Keratinocyte (primary cell): ENCODE results near the gene SPATS2. TPM values are rescaled to one million over a fixed set of nuclear protein-coding genes. Genes with fewer than 3 reads are reported as not detected.

ENCODE experiments used
- DNase-seq: peaks from one replicate; pipeline ENCODE4 v3.0.0-alpha.2; 2011; ENCODE audit warnings: low read depth, missing footprints, low spot score
- FAIRE-seq: peaks from 2 replicates; lab custom pipeline; 2011; peaks lifted over from hg19 to GRCh38; lab: Jason Lieb, UNC
- H2AFZ ChIP-seq: 2 replicates; pipeline ENCODE4 v1.6.0; 2012; ENCODE audit warnings: low read length, control low read depth, inconsistent platforms; ENCODE audit not compliant: control insufficient read depth
- H3K27ac ChIP-seq: 2 replicates; pipeline ENCODE4 v1.5.1; 2011; ENCODE audit warnings: low read length; ENCODE audit not compliant: control insufficient read depth, insufficient read depth
- H3K27me3 ChIP-seq: 3 replicates; pipeline ENCODE4 v1.6.0; 2011; ENCODE audit warnings: low read length; ENCODE audit not compliant: control insufficient read depth, insufficient read depth; ENCODE audit errors: extremely low read depth
- H3K36me3 ChIP-seq, 2 experiments: 2 replicates in 1 of 2; 3 replicates in 1 of 2; pipeline ENCODE4 v1.5.1; 2011; ENCODE audit warnings: low read length in 2 of 2, mild to moderate bottlenecking in 1 of 2; ENCODE audit not compliant: control insufficient read depth in 2 of 2, insufficient read depth in 2 of 2; ENCODE audit errors: extremely low read depth in 1 of 2
- H3K4me1 ChIP-seq: 3 replicates; pipeline ENCODE4 v1.5.1; 2011; ENCODE audit warnings: low read length; ENCODE audit not compliant: control insufficient read depth, insufficient read depth; ENCODE audit errors: extremely low read depth
- H3K4me2 ChIP-seq: 3 replicates; pipeline ENCODE4 v1.6.0; 2011; ENCODE audit warnings: low read depth, low read length; ENCODE audit not compliant: control insufficient read depth, insufficient read depth; ENCODE audit errors: extremely low read depth
- H3K4me3 ChIP-seq, 3 experiments: fragments of 200-600 bp in 1 of 3; sonication (generic) in 1 of 3; 2 replicates in 2 of 3; 3 replicates in 1 of 3; pipeline ENCODE4 v1.5.1; 2011 to 2016; ENCODE audit warnings: low read length in 3 of 3, mild to moderate bottlenecking in 3 of 3, control low read depth in 2 of 3, inconsistent platforms in 1 of 3, low read depth in 1 of 3, mixed read lengths in 1 of 3, mixed run types in 1 of 3, moderate library complexity in 1 of 3; ENCODE audit not compliant: control insufficient read depth in 2 of 3, insufficient read depth in 2 of 3; ENCODE audit errors: extremely low read depth in 1 of 3
- H3K79me2 ChIP-seq: 2 replicates; pipeline ENCODE4 v1.6.0; 2012; ENCODE audit warnings: low read length; ENCODE audit not compliant: control insufficient read depth, insufficient read depth
- H3K9ac ChIP-seq: 3 replicates; pipeline ENCODE4 v1.6.0; 2011; ENCODE audit warnings: low read length; ENCODE audit not compliant: control insufficient read depth, insufficient read depth; ENCODE audit errors: extremely low read depth
- H3K9me1 ChIP-seq: 3 replicates; pipeline ENCODE4 v1.6.0; 2011; ENCODE audit warnings: low read length; ENCODE audit not compliant: control insufficient read depth, insufficient read depth; ENCODE audit errors: extremely low read depth
- H3K9me3 ChIP-seq: 2 replicates; pipeline ENCODE4 v1.5.1; 2012; ENCODE audit warnings: low read depth, low read length; ENCODE audit not compliant: control insufficient read depth
- H4K20me1 ChIP-seq: 3 replicates; pipeline ENCODE4 v1.6.0; 2011; ENCODE audit warnings: low read length; ENCODE audit not compliant: control insufficient read depth, insufficient read depth; ENCODE audit errors: extremely low read depth
- EZH2 ChIP-seq: IDR thresholded peaks from one replicate; pipeline ENCODE4 v1.6.1; 2012; ENCODE audit warnings: inconsistent platforms, mild to moderate bottlenecking, low read length, moderate library complexity
- dilution Hi-C: fragments of 300-500 bp; cut with MboI; formaldehyde crosslinking; loops from one replicate; pipeline ENCODE4 v1.7.0; 2020; ENCODE audit warnings: low sequenced_read_pairs; ENCODE audit not compliant: extremely low pct_ligation_motif_present
- polyA plus RNA-seq, 5 experiments: library from polyadenylated mRNA; depleted of rRNA in 3 of 5; stranded (reverse) in 3 of 5; stranded (forward) in 1 of 5; unstranded in 1 of 5; fragments of >200 nt; gene quantifications; 1 replicate in 1 of 5; 2 replicates in 3 of 5; 3 replicates in 1 of 5; pipeline versions ENCODE4 v1.2.1 to v1.2.3, GENCODE V29; 2011 to 2012; ENCODE audit warnings: missing spikeins in 2 of 5, low read depth in 1 of 5, low replicate concordance in 1 of 5
- TF ChIP-seq, protein P1 (sequence below), 3 experiments: IDR thresholded peaks in 1 of 3; conservative IDR thresholded peaks in 1 of 3; optimal IDR thresholded peaks in 1 of 3; 2 replicates in 2 of 3; 3 replicates in 1 of 3; pipeline versions ENCODE3 to v1.5.1; 2011; ENCODE audit warnings: low read length in 3 of 3, mild to moderate bottlenecking in 3 of 3, moderate library complexity in 2 of 3, control low read depth in 1 of 3, inconsistent platforms in 1 of 3; ENCODE audit not compliant: insufficient read depth in 2 of 3; ENCODE audit errors: extremely low read depth in 1 of 3

SPATS2 gene
- polyA plus RNA-seq, 1 donor (not counting 4 experiments of a cell fraction or from before 2014, with no cell fraction given): 47.9 TPM

DNA sequence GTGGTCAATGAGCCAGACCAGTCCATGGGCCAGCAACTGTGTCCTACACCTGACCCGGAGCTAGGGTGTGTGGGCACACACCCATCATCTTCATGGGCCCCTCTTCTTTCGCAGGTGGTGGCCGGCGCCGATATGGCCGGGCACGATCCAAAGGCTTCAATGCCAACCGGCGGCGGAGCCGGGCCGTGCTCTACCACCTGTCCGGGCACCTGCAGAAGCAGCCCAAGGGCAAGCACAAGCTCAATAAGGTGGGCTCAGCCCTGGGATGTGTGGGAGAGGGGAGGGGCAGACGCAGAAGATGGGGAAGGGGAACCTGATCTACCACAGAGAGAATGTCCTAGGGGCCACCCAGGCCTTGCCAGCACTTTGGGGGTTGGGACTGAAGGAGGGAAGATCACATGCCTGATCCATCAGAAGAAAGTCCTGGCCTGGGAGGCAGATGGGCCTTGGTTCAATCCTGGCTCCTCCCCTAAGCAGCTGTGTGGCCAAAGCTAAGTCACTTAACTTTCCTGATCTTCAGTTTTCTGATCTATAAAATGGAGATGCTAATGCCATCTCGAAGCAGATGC is 175.4 kb downstream of the SPATS2 start:
- no peaks in the 10 kb centered on the region for H3K9me3 ChIP-seq
- H3K4me3 ChIP-seq: no peak overlapping the region
- H3K27me3 ChIP-seq: peaks cover 28% of the 10 kb centered on the region
- H3K4me1 ChIP-seq: peaks cover 35% of the 10 kb centered on the region
- no peak overlapping the region for H3K9ac ChIP-seq
- no peaks in the 10 kb centered on the region for H4K20me1 ChIP-seq
- no peak for TF ChIP-seq EZH2
- TF ChIP-seq, protein P1, sequence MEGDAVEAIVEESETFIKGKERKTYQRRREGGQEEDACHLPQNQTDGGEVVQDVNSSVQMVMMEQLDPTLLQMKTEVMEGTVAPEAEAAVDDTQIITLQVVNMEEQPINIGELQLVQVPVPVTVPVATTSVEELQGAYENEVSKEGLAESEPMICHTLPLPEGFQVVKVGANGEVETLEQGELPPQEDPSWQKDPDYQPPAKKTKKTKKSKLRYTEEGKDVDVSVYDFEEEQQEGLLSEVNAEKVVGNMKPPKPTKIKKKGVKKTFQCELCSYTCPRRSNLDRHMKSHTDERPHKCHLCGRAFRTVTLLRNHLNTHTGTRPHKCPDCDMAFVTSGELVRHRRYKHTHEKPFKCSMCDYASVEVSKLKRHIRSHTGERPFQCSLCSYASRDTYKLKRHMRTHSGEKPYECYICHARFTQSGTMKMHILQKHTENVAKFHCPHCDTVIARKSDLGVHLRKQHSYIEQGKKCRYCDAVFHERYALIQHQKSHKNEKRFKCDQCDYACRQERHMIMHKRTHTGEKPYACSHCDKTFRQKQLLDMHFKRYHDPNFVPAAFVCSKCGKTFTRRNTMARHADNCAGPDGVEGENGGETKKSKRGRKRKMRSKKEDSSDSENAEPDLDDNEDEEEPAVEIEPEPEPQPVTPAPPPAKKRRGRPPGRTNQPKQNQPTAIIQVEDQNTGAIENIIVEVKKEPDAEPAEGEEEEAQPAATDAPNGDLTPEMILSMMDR (optimal IDR thresholded peaks at IDR 0.05 in 1 of 3, IDR thresholded peaks at IDR 0.05 in 1 of 3, conservative IDR thresholded peaks at IDR 0.05 in 1 of 3; ENCODE audit: extremely low read depth in 1 of 3, insufficient read depth in 2 of 3, low read length in 3 of 3): no peak
- no peak for FAIRE-seq
- dilution Hi-C loops: no loop called here
- H2AFZ ChIP-seq: no peak overlapping the region
- no peaks in the 10 kb centered on the region for H3K79me2 ChIP-seq
- H3K36me3 ChIP-seq: no peaks in the 10 kb centered on the region
- H3K27ac ChIP-seq: no peak overlapping the region
- DNase-seq: no peak
- H3K9me1 ChIP-seq: peaks cover 5% of the 10 kb centered on the region
- H3K4me2 ChIP-seq: no peak overlapping the region

DNA sequence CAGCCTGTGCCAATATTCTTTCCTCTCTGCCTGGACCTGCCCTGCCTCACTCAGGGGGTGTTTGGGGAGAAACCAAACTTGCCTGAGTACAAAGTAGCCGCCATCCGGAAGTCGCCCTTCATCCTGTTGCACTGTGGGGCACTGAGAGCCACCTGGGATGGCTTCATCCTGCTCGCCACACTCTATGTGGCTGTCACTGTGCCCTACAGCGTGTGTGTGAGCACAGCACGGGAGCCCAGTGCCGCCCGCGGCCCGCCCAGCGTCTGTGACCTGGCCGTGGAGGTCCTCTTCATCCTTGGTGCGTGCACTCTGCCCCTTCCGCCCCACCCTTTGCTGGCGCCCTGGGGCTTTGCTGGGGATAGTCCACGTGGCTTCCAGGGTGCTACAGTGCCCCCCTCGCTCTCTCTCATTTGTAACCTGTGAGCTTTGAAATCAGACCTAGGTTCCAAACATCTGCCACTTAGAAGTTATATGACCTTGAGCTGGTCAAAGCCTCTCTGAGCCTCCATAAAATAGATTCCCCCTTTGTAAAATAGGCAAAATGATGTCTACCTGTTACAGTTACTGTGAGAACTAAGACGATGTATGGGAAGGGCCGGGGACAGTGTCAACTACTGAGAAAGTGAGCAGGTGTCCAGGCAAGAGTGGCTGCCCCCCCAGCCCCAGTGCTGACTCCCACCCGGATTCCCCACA is 176.1 kb downstream of the SPATS2 start:
- Histone ChIP-seq H4K20me1 (no peaks in the 10 kb centered on the region), H3K9me1 (peaks cover 5% of the 10 kb centered on the region), H3K27me3 (peaks cover 27% of the 10 kb centered on the region), H3K36me3 (no peaks in the 10 kb centered on the region), H3K9me3 (no peaks in the 10 kb centered on the region), H3K4me3 (no peak overlapping the region), H3K79me2 (no peaks in the 10 kb centered on the region), H3K4me2 (no peak overlapping the region), H3K4me1 (peaks cover 37% of the 10 kb centered on the region), H2AFZ (no peak overlapping the region), H3K9ac (no peak overlapping the region), H3K27ac (no peak overlapping the region)
- DNase-seq: no peak
- TF ChIP-seq, protein P1 (optimal IDR thresholded peaks at IDR 0.05 in 1 of 3, IDR thresholded peaks at IDR 0.05 in 1 of 3, conservative IDR thresholded peaks at IDR 0.05 in 1 of 3; ENCODE audit: extremely low read depth in 1 of 3, insufficient read depth in 2 of 3, low read length in 3 of 3): no peak
- TF ChIP-seq EZH2: no peak
- no peak for FAIRE-seq
- dilution Hi-C loops: no loop called here
